HFFc6 (cell line): ENCODE results near the gene GADL1. TPM values are rescaled to one million over a fixed set of nuclear protein-coding genes. Genes with fewer than 3 reads are reported as not detected.

Source experiments
- DNase-seq: peaks from one replicate; pipeline ENCODE4 v3.0.0-alpha.2; 2018
- H3K27ac Mint-ChIP-seq: 2 replicates; pipeline ENCODE4 v1.8.0; 2020; ENCODE audit warnings: mild to moderate bottlenecking, mixed read lengths
- H3K27me3 Mint-ChIP-seq: 2 replicates; pipeline ENCODE4 v1.8.0; 2021; ENCODE audit warnings: mild to moderate bottlenecking, moderate library complexity, mixed read lengths; ENCODE audit not compliant: insufficient read depth
- H3K36me3 Mint-ChIP-seq: 2 replicates; pipeline ENCODE4 v1.8.0; 2021; ENCODE audit warnings: low read depth, mixed read lengths
- H3K4me1 Mint-ChIP-seq: 2 replicates; pipeline ENCODE4 v1.8.0; 2020; ENCODE audit warnings: low read depth, mixed read lengths
- H3K4me3 Mint-ChIP-seq: 2 replicates; pipeline ENCODE4 v1.8.0; 2020; ENCODE audit warnings: mild to moderate bottlenecking, moderate library complexity, mixed read lengths
- H3K9me3 Mint-ChIP-seq: 2 replicates; pipeline ENCODE4 v1.8.0; 2020; ENCODE audit warnings: mild to moderate bottlenecking, mixed read lengths
- CTCF ChIP-seq: fragments of 200-600 bp; sonication (generic); IDR thresholded peaks from 2 replicates; pipeline ENCODE4 v1.5.0; 2021; ENCODE audit warnings: antibody characterized with exemption, mild to moderate bottlenecking
- total RNA-seq, 6 experiments: library from RNA; stranded (reverse); fragmentation: NEBNext Ultra II Directional; extraction: Animal tissue kit (Norgen Biotek cat#: 25700); gene quantifications; 2 replicates in 1 of 6; 3 replicates in 5 of 6; pipeline ENCODE4 v1.2.3, GENCODE V29; 2021

GADL1 gene
- total RNA-seq, 6 experiments from 2014 or later, result not detected

- peak overlapping the region; percentile 3; the same call in 1 of the 2 replicates for H3K27ac Mint-ChIP-seq
- H3K9me3 Mint-ChIP-seq, result no peaks in the 10 kb centered on the region
- no peaks in the 10 kb centered on the region; the same call in 1 of the 2 replicates for H3K27me3 Mint-ChIP-seq
- H3K4me3 Mint-ChIP-seq, result no peak overlapping the region
- peak; percentile 26 for DNase-seq
- H3K36me3 Mint-ChIP-seq, result no peaks in the 10 kb centered on the region
- no peak for TF ChIP-seq CTCF
- H3K4me1 Mint-ChIP-seq, result peaks cover 20% of the 10 kb centered on the region
These were observed 134.3 kb downstream of the GADL1 start for GRCh38 chr3:30760040-30760695.

- no peak for TF ChIP-seq CTCF
- H3K9me3 Mint-ChIP-seq, result no peaks in the 10 kb centered on the region
- no peak for DNase-seq
- peaks cover 42% of the 10 kb centered on the region for H3K4me1 Mint-ChIP-seq
- H3K36me3 Mint-ChIP-seq, result no peaks in the 10 kb centered on the region
- H3K27ac Mint-ChIP-seq, result no peak overlapping the region
- H3K4me3 Mint-ChIP-seq, result no peak overlapping the region
- no peaks in the 10 kb centered on the region; the same call in 1 of the 2 replicates for H3K27me3 Mint-ChIP-seq
These were observed 138.2 kb downstream of the GADL1 start for GRCh38 chr3:30756218-30756617.

- TF ChIP-seq CTCF, result no peak
- H3K4me1 Mint-ChIP-seq, result peaks cover 38% of the 10 kb centered on the region
- no peak overlapping the region for H3K4me3 Mint-ChIP-seq
- H3K27me3 Mint-ChIP-seq, result no peaks in the 10 kb centered on the region
- DNase-seq, result no peak
- H3K27ac Mint-ChIP-seq, result no peak overlapping the region
- H3K9me3 Mint-ChIP-seq, result no peaks in the 10 kb centered on the region
- H3K36me3 Mint-ChIP-seq, result no peaks in the 10 kb centered on the region
These were observed 140.0 kb downstream of the GADL1 start for GRCh38 chr3:30754426-30754825.

- Mint-ChIP-seq H3K27me3 (no peaks in the 10 kb centered on the region), H3K4me3 (no peak overlapping the region), H3K36me3 (no peaks in the 10 kb centered on the region), H3K27ac (no peak overlapping the region), H3K4me1 (peaks cover 44% of the 10 kb centered on the region), H3K9me3 (no peaks in the 10 kb centered on the region)
- no peak for TF ChIP-seq CTCF
- no peak for DNase-seq
These were observed 140.7 kb downstream of the GADL1 start for GRCh38 chr3:30753766-30754165.

GRCh38 chr3:30752970-30753369 lies 141.5 kb downstream of the GADL1 start:
- Mint-ChIP-seq H3K27ac (no peak overlapping the region), H3K9me3 (no peaks in the 10 kb centered on the region), H3K4me3 (no peak overlapping the region), H3K4me1 (peaks cover 48% of the 10 kb centered on the region), H3K36me3 (no peaks in the 10 kb centered on the region), H3K27me3 (no peaks in the 10 kb centered on the region)
- no peak for TF ChIP-seq CTCF
- DNase-seq, result peak; percentile 46
